OCI-M2 (cell line): ENCODE data around the gene UBAC2.
"Not testable (repeated sequence)": the region's sequence is repeated elsewhere in the genome, so short reads cannot be mapped to it uniquely, and the experiment has no call there.

ENCODE experiments used
- DNase-seq: peaks from one replicate; lab custom pipeline; 2025; ENCODE audit not compliant: unreplicated experiment; lab: John Stamatoyannopoulos, UW

The UBAC2 gene

DNA sequence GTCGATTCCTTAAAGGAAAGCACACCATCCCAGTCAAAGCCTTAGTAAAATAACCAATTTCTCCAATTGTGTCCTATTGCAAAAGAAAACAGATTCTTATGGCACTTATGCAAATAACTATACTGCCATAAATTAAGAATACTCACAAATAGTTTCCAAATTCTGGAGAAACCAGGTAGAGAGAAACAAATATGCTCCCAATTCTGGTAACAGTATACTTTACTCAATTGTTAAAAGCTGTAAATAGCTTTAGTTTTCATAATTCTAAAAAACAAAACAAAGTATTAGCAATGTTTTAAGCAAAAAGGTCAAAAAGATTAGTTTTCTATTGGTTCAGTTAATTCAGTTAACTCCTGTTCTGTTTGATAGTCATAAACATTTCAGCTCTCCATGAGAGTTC is 18.2 kb upstream of the UBAC2 start:
- no peak for DNase-seq

DNA sequence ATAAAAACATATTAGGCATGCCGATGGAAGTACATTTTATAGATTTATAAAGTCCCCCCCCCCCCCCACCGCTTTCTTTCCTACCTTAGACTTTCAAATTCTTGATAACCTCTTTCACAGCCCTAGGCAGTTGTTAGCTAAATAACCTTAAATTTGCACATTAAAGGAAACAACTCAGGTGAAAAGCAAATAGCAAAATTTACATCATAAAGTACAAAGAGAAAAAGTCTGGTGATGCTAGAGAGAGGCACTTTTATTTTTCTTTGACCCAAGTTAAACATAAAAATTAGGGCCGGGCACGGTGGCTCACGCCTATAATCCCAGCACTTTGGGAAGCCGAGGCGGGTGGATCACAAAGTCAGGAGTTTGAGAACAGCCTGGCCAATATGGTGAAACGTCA is 15.0 kb upstream of the UBAC2 start:
- DNase-seq, result no peak

DNA sequence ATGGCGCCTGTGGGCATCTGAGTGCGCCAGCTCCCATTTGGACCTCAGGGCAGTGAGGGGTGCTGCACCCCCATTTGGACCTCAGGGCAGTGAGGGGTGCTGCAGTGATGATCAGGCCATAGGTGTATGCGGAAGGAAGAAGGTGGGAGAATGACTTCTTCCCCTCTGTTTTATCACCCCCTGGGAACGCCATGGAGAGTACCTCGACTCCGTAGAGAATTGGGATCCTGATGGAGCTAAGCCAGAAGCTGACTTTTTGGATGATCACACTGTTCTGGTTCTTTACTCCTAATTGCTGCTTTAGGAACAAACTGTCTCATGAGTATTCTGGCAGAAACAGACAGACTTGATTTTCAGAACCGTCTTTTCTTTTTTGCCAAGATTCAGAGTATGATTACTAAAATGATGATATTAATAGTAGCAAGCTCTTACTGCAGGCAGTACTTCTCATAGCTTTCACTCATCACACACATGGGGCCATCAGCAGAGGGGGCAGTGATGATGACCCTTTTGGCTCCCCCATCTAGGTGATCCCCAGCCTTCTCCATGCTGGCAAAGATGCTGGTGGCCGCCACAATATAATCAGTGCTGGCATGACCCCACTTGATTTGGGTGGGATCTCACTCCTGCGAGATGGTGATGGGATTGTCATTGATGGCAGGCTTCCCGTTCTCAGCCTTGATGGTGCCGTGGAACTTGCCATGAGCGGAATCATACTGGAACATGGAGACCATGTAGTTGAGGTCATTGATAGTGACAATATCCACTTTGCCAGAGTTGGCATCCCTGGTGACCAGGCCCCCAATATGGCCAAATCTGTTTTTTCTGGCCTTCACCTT is 10.3 kb upstream of the UBAC2 start:
- no peak for DNase-seq

DNA sequence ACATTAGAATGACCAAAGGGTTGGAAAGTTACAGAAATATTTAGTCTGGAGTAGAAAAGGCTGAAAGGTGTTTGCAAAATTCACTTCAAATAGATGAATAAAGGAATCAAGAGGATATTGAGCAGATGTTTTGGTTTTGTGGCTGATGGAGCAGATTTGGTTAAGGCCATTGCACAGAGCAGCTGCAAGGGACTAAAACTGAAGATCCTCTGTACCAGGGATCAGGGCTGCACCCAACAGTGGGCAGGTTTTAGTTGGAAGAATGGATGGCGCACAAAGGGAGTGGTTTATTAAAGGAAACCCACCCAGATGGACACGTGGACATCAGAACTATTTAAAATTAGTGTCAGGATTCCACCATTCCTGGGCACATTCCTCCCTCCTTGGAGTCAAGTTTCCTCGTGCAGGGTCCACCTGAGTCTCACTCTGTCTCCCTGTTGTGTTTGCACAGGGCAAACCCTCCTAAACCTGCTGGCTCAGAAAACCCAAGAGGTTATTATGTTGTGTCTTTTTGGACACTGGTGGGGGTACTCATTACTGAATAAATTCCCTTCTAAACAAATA is 9.2 kb upstream of the UBAC2 start:
- DNase-seq, result no peak

DNA sequence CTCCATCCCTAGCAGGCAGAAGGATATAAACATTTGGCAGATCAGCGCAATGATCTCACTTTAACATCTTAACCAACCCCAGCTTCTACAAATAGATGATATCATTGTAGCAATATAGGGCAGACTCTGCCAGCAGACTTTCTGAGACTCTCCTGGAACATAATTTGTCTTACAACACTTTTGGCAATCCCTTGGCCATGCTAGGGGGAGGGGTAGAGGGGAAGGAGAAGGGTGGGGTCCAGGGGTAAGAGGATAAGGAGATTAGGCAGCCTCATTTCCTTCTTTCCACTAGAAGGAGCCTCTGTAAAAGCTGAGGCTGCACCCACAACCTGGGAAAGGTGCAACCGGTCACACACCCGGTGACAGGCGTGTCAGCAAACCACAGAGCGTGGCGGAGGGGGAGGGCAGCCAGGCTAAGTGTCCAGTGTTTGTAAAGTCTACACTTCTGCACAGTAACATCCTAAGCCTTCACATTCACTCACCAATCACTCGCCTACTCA is 8.7 kb upstream of the UBAC2 start:
- no peak for DNase-seq

DNA sequence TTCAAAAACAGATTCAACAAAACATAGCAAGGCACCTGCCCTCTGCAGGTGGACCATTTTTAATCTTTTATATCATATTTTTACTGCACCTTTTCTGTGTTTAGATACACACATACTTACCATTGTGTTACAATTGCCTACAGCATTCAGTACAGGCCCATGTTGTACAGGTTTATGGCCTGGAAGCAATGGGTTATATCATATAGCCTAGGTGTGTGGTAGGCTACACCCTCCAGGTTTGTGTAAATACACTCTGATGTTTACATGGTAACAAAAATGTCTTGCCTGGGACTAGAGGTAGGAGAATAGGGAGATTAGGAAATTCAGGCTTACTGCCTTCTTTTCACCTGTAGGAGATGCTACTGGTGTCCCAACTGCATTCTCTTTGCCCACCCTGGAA is 8.2 kb upstream of the UBAC2 start:
- DNase-seq, result no peak

DNA sequence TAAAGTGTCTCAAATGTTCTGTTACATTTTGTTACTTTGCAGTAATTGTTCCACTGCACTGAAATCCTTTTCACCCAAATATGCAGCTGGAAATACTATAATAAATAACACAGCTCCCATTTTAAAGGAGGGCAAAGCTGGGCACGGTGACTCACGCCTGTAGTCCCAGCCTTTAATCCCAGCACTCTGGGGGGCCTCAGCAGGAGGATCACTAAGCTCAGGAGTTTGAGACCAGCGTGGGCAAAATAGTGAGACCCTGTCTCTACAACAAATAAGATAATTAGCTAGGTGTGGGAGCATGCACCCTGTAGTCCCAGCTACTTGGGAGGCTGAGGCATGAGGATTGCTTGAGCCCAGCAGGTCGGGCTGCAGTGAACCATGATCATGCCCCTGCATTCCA is 7.5 kb upstream of the UBAC2 start:
- DNase-seq, result no peak

DNA sequence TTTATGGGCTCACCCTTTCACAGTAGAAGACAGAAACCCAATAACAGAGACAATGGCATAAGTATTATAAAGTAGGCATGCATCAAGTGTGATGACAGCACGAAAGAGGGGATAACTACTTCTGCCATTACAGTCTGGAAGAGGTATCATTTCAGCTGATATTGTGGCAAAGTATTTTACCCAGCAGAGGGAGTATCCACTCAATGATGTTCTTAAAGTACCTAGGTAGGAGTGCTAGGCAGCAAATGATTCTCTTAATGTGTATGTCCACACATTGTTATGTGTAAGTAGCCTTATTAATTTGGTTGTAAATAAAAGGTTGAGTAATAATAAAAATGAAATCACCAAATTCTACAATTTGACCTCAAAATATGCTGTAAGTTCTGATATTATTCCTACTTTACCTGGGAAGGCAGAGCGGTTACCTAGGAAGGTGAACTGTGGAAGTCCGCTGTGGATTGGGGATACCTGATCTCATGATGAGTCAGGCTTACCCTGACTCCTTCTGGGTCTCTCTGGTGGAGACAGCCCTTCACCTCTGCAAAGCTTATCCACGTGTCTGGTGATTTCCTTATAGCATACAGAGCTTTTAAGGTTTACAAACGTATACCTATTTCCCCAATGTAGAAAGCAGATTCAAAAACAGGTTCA is 4.1 kb upstream of the UBAC2 start:
- DNase-seq, result no peak

DNA sequence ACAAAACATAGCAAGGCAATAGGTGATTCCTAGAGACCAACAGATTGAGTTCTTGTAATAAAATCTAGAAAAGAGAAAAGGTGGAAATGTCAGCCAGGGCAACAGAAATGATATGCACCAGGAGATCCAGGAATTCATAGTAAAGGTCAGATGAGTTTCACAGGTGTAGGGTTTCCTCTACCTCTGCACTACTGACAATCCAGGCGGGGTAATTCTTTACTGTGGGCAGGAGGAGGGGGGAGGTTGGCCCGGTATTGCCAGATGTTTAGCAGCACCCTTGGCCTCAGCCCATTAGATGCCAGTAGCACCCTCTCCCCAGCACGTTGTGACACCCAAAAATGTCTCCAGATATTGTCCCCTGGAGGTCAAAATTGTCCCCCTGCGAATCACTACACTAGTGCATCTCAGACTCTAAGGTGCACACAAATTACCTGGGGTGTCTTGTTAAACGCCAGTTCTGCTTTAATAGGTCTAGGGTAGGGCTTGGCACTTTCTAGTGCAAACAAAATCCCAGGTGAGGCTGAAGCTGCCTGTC is 3.5 kb upstream of the UBAC2 start:
- DNase-seq, result no peak

DNA sequence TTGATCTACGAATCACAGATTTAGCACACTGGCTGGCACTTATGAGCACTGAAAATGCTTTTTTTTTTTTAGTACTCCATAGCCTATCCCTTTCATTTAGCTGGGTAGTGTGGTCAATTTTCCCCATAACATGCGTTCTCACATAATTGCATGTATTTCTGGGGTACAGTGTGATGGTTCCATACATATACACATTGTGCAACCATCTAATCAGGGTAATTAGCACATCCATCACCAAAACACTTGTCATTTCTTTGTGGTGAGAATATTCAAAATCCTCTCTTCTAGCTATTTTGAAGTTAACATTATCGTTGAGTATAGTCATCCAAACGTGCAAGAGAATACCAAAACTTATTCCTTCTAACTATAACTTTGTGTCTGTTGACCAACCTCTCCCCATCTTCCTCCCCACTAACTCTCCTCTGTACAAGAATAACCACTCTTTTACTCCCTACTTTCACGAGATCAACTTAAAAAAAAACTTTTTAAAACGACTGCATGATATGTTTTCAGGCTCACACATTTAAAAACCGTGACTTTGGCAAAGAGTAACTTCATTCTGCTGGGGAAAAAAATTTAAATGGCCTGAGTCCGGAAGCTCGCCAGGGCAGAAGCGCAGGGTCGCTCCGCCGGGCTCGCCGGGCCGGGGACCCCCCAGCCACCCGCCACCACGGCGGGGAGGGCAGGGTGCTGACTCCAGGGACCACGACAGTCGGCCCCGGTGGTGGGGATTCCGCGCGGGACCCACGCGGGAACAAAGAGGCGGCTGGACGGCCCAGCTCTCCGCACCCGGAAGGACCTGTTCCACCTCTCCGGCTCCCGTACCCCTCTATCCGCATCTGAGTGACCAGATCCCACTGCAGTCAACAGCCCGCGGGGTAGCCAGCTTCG is 868 bp upstream of the UBAC2 start:
- no peak for DNase-seq

DNA sequence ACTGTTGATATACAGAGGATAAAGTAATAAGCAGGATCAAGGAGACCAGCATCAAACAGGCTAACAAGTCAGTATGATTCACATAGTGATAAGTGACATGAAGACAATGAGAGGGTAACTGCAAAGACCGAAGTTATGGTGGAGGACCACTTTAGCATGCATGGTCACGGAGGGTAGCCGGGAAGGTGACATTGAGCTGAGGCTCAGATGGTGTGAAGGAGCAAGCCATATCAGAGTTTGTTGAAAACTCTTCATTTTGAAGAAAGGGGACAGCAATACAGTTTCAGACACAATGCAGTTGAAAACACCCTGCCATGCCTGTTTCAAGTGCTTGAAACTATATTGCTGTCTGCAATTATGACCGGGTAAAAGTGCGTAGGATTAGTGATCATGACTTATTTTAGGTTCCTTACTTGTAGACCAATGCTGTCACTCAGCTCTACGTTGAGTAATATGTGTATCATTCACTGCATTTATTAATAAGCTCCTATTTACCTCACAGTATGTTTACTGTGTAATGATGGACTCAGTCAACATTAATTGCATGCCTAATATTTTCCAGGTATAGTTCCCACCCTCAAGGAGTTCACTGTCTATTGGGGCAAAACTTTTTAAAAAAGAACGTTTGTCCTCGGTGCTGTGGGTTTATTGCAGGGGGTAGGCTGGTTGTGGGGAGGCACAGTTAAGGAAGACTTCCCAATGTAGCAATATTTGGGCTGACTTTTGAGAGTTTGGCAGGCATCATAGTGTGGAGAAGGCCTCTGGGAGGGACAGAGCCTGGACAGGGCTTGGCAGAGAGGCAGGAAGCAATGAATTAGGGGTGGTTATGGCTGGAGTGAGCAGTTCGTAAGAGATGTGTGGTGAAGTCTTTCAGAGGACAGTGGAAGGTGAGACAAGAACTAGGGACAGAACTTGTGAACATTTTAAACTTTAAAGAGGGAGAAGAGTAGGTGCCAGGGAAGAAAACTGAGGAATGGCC is 3.2 kb downstream of the UBAC2 start:
- no peak for DNase-seq

DNA sequence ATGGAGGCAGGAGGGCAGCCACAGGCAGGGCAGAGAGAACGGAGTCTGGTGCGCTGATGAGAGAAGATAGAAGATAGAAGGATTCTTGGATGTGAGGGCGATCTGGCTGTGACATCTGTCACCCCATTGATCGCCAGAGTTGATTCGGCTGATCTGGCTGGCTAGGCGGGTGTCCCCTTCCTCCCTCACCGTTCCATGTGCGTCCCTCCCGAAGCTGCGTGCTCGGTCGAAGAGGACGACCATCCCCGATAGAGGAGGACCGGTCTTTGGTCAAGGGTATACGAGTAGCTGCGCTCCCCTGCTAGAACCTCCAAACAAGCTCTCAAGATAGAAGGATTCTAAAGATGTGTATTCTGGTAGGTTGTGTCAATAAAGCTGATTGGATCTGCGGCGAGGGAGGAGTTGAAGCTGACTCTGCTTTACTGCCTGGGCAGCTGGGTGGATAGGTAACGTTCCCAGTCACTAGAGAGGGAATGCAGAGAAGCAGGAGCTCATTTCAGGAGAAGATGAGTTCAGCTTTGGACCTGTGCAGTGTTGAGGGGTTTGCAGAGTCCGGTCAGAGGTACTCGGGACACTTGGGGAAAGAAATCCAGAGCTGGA is 5.1 kb downstream of the UBAC2 start:
- DNase-seq, result no peak

DNA sequence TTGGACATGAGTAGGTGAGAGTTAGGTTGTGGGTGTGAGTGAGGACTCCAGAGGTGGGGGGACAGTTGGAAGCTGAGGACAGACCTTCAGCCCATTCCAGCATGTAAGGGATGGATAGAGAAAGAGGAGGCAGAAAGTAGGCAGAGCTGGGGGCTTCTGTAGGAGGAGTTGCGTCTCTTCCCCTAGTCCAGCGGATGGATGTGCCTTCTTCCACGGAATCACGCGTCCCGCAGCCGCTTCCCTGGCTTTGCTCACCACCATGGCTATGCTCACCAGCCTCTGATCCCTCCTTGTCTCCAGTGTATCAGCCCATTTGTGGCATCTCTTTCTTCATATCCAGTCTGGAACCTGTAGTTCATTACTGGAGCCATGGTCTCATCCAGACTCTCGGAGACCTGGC is 5.6 kb downstream of the UBAC2 start:
- DNase-seq, result no peak

DNA sequence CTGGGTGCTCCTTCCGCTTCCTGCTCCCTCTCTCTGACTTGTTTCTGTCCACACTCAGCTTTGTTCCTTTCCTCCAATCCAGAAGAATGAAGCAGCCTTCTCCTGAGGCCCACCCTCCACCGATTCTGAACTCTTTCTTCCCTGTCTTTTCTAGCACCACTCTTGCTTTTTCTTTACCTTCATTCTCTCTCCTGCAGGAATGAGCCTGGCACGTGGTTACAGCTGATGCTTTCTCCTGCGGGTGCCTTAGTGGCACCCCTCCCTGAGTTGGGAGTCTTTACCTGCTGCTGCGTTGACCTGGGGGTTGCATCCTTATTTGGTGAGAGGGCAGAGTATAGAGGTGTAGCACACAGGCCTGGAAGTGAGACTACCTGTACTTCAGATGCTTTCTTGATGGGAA is 6.2 kb downstream of the UBAC2 start:
- no peak for DNase-seq

DNA sequence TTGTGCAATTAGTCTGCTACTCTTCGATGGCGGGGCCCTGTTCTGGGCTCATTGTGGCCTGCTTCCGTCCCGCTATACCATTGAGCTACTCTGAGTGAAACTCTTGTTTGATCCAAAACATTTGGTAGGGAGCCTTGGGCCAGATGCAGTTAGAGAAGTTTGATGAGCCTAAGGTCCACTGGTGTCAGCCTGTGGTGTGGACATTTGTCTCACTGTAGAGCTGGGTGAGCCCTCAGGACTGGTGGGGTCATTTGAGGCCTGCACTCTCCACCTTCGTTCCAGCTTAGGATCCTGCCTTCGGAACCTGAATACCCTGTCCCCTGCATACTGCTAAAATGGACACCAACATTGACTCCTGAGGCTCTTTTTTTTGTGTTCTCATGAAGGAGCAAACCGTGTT is 6.9 kb downstream of the UBAC2 start:
- DNase-seq, result no peak

DNA sequence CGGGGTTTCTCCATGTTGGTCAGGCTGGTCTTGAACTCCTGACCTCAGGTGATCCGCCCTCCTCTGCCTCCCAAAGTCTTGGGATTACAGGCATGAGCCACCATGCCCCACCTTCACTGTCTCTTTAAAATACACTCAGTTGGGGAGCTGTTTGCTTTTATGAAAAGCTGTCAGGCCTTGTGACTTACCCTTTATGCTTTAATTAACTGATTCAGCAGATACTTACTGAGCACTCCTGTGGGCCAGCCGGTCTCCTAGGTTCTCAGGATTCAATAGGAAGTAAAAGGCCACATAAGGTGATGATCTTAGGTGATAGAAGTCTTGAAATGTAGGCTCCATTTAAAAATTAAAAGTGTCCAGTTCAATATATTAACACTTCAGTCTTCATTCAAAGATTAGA is 7.5 kb downstream of the UBAC2 start:
- no peak for DNase-seq

DNA sequence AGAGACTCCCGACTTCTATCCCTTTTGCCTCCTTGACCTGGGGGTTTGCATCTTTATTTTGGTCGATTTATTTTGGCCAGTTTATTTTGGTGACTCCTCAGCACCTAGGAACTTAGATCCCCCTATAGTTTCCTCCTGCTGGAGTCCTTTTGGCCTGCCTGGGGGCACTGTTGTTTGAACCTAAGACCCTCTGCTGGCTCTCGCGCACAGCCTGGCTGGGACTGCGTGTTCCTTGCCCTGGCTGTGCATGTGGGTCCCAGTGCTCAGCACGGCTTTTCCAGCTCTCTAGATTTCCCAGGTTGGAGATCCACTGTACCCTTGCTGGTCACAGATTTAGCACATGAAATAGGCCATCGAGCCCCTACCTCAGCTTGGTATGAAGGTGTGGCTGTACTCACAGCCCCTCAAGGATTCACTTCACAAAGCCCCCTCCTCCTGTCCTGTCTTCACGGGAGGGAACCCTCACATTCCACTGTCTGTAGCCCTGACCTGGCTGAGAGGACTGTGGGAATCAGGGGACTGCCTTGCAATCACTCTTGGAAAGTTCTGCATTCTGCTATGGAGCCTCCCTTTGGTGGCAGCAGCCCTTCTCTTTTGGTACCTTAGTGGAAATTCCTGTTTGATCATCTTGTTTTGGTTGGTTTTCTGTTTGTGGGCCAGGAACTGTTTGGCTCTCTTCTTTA is 8.3 kb downstream of the UBAC2 start:
- no peak for DNase-seq

DNA sequence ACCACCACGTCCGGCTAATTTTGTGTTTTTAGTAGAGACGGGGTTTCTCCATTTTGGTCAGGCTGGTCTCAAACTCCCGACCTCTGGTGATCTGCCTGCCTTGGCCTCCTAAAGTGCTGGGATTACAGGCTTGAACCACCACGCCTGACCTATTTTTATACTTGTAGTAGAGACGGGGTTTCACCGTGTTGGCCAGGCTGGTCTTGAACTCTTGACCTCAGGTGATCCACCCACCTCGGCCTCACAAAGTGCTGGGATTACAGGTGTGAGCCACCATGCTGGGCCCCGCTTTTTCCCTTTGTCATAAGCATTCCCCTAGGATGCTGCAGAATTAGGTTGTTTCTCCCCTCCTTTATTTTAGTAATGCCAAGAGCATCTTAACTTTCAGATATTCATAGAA is 10.0 kb downstream of the UBAC2 start:
- not testable (repeated sequence) for DNase-seq
